ENCODE data around the gene RGS7.

Gene RGS7

GRCh38 chr1:241114699-241115233 lies 242.2 kb downstream of the RGS7 start:
- no peak overlapping the region for H3K4me2 ChIP-seq (ENCODE audit: low read depth, low read length, poor library complexity, severe bottlenecking)
- no peaks in the 10 kb centered on the region for H3F3A ChIP-seq (ENCODE audit: low read depth)
- no peak overlapping the region for H2AFZ ChIP-seq (ENCODE audit: low read length)
- no peaks in the 10 kb centered on the region for H3K4me1 ChIP-seq (ENCODE audit: insufficient read depth, low read length, poor library complexity, severe bottlenecking)
- no peaks in the 10 kb centered on the region for H3K36me3 ChIP-seq (ENCODE audit: insufficient read depth, low read length)
- TF ChIP-seq EZH2phosphoT487 (IDR thresholded peaks at IDR 0.05; ENCODE audit: borderline replicate concordance) (no peak), CTCF (conservative IDR thresholded peaks at IDR 0.05; ENCODE audit: low read length) (no peak)
- no peaks in the 10 kb centered on the region for H4K20me1 ChIP-seq (ENCODE audit: insufficient read depth, low read length, poor library complexity, severe bottlenecking)
- H3K79me2 ChIP-seq (ENCODE audit: insufficient read depth, low read length): no peaks in the 10 kb centered on the region
- H3K9me3 ChIP-seq (ENCODE audit: insufficient read depth, low read depth, low read length): peaks cover 4% of the 10 kb centered on the region; the same call in 1 of the 2 replicates
- no peak overlapping the region for H3K9ac ChIP-seq (ENCODE audit: low read depth, low read length, poor library complexity, severe bottlenecking)
- no peak overlapping the region for H3K4me3 ChIP-seq (ENCODE audit: low read length, poor library complexity, severe bottlenecking)
- H3K27me3 ChIP-seq (ENCODE audit: insufficient read depth, low read length, poor library complexity, severe bottlenecking): no peaks in the 10 kb centered on the region
- no peaks in the 10 kb centered on the region for H3K9me2 ChIP-seq (replicated peaks; ENCODE audit: low read depth, low read length)

- Histone ChIP-seq H3K36me3 (ENCODE audit: insufficient read depth, low read length) (no peaks in the 10 kb centered on the region), H3F3A (ENCODE audit: low read depth) (no peaks in the 10 kb centered on the region), H3K9me2 (replicated peaks; ENCODE audit: low read depth, low read length) (no peaks in the 10 kb centered on the region), H3K4me1 (ENCODE audit: insufficient read depth, low read length, poor library complexity, severe bottlenecking) (no peaks in the 10 kb centered on the region), H3K9me3 (ENCODE audit: insufficient read depth, low read depth, low read length) (peaks cover 4% of the 10 kb centered on the region; the same call in 1 of the 2 replicates), H3K4me3 (ENCODE audit: low read length, poor library complexity, severe bottlenecking) (no peak overlapping the region), H3K4me2 (ENCODE audit: low read depth, low read length, poor library complexity, severe bottlenecking) (no peak overlapping the region), H3K27me3 (ENCODE audit: insufficient read depth, low read length, poor library complexity, severe bottlenecking) (no peaks in the 10 kb centered on the region), H3K9ac (ENCODE audit: low read depth, low read length, poor library complexity, severe bottlenecking) (no peak overlapping the region), H3K79me2 (ENCODE audit: insufficient read depth, low read length) (no peaks in the 10 kb centered on the region), H4K20me1 (ENCODE audit: insufficient read depth, low read length, poor library complexity, severe bottlenecking) (no peaks in the 10 kb centered on the region), H2AFZ (ENCODE audit: low read length) (no peak overlapping the region)
- TF ChIP-seq EZH2phosphoT487 (IDR thresholded peaks at IDR 0.05; ENCODE audit: borderline replicate concordance) (no peak), CTCF (conservative IDR thresholded peaks at IDR 0.05; ENCODE audit: low read length) (no peak)
Observed at GRCh38 chr1:241113557-241113956, 243.4 kb downstream of the RGS7 start.

- H3K4me3 ChIP-seq (ENCODE audit: low read length, poor library complexity, severe bottlenecking): no peak overlapping the region
- no peaks in the 10 kb centered on the region for H3F3A ChIP-seq (ENCODE audit: low read depth)
- no peak overlapping the region for H2AFZ ChIP-seq (ENCODE audit: low read length)
- H3K36me3 ChIP-seq (ENCODE audit: insufficient read depth, low read length): no peaks in the 10 kb centered on the region
- H3K27me3 ChIP-seq (ENCODE audit: insufficient read depth, low read length, poor library complexity, severe bottlenecking): no peaks in the 10 kb centered on the region
- no peaks in the 10 kb centered on the region for H3K4me1 ChIP-seq (ENCODE audit: insufficient read depth, low read length, poor library complexity, severe bottlenecking)
- H3K79me2 ChIP-seq (ENCODE audit: insufficient read depth, low read length): no peaks in the 10 kb centered on the region
- no peaks in the 10 kb centered on the region for H3K9me2 ChIP-seq (replicated peaks; ENCODE audit: low read depth, low read length)
- H3K4me2 ChIP-seq (ENCODE audit: low read depth, low read length, poor library complexity, severe bottlenecking): no peak overlapping the region
- no peak for TF ChIP-seq EZH2phosphoT487 (IDR thresholded peaks at IDR 0.05; ENCODE audit: borderline replicate concordance)
- TF ChIP-seq CTCF (conservative IDR thresholded peaks at IDR 0.05; ENCODE audit: low read length): no peak
- H4K20me1 ChIP-seq (ENCODE audit: insufficient read depth, low read length, poor library complexity, severe bottlenecking): no peaks in the 10 kb centered on the region
- no peaks in the 10 kb centered on the region for H3K9me3 ChIP-seq (ENCODE audit: insufficient read depth, low read depth, low read length)
- H3K9ac ChIP-seq (ENCODE audit: low read depth, low read length, poor library complexity, severe bottlenecking): no peak overlapping the region
Observed at GRCh38 chr1:241109039-241109438, 248.0 kb downstream of the RGS7 start.
